HG02943 (cell line): ENCODE measurements around the gene PABPC3.

Experiments used
- ATAC-seq: cut with Tn5 transposase; IDR thresholded peaks from one replicate; pipeline ENCODE4 v1.9.1; 2021; ENCODE audit warnings: mild to moderate bottlenecking, low read depth, moderate library complexity; ENCODE audit not compliant: unreplicated experiment

Gene PABPC3

DNA sequence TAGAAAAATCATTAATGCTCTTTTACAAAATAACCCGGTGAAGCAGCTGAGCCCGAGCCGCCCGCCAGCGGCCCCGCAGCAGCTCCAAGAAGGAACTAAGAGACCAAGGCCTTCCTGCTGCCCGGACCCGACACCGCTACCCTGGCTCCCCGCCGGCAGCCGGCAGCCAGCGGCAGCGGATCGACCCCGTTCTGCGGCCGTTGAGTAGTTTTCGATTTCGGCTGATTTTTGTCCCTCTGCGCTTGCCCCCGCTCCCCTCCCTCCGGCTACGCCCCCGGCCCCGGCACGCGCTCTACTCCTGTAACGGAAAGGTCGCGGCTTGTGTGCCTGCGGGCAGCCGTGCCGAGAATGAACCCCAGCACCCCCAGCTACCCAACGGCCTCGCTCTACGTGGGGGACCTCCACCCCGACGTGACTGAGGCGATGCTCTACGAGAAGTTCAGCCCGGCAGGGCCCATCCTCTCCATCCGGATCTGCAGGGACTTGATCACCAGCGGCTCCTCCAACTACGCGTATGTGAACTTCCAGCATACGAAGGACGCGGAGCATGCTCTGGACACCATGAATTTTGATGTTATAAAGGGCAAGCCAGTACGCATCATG is at the start of gene PABPC3:
PABPC3 (plus strand) TSS at position 286 of the 603 bp plus-strand sequence; CDS start at position 349, 63 bp downstream.
- no peak for ATAC-seq

DNA sequence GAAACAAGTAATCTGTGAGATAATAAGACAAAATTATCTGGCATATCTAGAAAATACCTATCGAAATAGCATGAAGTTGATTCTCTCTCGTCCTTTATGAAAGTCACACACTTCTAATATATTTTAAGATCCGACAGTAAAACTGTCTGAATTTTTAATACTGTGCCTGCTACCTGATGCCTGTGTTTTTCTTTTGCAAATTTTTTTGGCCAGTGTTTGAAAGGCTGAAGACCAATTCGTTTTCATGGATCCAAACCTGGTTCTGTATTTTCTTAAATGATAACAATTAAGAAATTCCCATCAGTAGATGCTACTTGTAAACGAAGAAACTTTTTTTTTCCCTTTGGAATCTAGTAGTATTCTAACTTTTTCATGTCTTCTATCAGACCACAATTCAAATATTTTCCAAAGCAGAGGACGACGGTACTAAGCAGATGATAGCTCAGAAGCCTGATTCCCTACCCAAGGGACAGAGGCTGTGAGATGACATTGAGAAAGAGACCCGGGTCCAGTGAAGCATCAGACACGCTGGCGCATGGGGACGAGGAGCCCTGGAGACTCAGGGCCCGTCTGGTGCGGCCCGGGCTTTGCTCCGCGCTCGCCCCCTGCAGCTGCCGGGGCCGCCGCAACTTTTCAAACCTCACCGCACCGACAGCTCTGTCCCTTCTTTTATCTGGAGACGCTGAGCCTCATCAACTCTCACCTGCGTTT is 49.5 kb upstream of the PABPC3 start:
- ATAC-seq = no peak

DNA sequence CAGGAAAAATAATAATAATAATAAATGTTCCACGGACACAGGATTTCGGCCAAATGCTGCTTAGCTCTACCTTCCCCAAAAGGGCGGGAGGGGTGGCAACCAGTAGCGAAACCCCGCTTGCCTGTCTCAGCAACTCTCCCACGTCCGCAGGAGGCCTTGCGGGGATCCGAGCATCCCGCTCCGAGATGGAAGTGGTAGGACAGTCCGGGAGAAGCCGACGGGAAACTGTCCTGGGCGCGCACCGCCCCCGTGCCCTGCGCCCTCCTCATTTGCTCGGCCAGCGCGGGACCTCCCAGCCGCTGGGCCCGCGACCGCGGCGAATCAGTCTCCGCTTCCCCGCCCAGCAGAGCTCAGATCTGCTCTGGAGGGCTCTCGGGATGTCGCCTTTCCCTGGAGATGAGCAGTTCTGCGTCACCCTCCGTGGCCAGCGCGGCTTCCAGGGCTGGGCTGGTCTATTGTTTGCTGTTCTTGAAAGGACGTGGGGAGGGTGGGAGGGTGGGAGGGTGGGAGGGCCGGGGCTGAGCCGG is 48.9 kb upstream of the PABPC3 start:
- no peak for ATAC-seq

DNA sequence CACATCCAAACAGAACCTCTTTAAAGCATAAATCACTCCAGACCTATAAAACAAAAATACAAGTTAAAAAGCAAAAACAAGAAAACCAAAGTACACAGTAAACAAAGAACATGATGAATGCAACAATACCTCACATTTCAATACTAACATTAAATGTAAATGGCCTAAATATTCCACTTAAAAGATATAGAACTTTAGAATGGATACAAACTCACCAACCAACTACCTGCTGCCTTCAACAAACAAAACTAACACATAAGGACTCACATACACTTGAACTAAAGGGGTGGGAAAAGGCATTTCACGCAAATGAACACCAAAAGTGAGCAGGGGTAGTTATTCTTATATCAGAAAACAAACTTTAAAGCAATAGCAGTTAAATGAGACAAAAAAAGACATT is 44.9 kb upstream of the PABPC3 start:
- no peak for ATAC-seq

DNA sequence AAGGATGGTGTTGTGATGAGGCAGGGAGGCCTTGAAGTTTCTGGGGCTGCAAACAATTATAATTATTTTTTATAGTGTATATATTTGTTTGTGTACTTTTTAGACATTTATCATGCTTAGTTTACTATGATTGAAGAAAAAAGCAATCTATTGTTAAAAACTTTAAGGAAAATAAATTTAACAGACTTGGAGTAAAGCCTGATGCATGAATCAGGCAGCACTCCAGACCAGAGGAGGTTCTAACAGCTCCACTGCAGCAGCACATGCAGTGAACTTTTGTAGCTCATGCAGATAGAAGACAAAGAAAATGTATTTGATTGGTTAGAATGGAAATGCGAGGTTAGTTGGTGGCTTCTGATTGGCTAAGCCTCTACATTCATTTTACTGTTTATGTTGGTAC is 36.8 kb upstream of the PABPC3 start:
- ATAC-seq = no peak

DNA sequence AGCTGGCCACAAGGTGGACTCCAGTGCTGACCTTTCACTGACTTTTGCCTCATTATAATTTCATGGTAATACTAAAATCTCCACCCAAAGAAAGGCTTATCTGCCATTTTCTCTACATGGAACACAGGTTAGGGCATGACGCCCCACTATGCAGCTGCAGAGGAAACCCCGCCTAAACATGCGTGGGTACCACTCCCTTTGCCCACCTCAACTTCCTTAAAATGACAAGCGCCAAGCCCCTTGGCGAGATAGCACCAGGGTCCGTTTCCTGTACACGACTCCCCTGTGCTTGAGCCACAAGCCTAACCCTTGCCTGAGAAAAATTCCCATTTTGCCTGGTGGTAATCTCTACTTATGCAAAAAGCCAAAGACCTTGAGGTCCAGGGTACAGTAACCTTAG is 36.0 kb upstream of the PABPC3 start:
- ATAC-seq = no peak

DNA sequence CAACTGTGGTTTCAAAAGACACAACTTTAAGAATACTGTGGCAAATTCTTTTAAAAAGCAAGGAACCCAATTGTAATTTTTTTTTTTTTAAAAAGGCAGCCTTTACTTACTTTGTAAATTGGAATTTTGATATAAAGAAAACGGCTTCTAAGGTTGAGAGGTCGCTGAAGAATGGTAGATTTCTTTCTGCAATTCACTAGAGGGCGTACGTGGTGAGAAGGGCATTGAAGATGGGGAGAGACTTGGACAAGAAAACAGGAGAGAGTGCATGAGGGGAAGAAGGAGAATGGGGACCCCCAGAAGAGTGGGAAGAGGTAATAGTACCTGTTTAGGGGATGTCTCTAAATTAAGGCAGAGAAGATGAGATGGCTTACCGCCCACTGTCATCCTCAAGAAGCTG is 33.5 kb upstream of the PABPC3 start:
- no peak for ATAC-seq

DNA sequence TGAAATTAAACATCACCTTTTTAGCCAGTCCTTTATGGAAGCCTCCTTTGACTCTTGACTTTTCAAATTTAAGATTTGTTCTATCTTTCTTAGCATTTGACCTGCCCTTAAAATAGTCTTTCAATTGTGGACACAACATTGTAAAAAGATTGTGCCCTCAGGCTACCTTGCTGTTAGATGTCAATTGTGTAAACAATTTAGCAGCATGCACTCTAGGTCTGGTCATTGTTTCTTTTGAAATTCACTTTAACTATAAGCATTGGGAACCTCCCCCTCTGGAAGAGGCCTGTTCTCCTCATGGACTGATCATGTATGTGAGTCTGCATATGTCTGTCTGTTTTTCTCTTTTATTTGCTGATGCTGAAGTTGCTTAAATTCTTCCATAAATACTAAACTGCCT is 31.5 kb upstream of the PABPC3 start:
- ATAC-seq = no peak

DNA sequence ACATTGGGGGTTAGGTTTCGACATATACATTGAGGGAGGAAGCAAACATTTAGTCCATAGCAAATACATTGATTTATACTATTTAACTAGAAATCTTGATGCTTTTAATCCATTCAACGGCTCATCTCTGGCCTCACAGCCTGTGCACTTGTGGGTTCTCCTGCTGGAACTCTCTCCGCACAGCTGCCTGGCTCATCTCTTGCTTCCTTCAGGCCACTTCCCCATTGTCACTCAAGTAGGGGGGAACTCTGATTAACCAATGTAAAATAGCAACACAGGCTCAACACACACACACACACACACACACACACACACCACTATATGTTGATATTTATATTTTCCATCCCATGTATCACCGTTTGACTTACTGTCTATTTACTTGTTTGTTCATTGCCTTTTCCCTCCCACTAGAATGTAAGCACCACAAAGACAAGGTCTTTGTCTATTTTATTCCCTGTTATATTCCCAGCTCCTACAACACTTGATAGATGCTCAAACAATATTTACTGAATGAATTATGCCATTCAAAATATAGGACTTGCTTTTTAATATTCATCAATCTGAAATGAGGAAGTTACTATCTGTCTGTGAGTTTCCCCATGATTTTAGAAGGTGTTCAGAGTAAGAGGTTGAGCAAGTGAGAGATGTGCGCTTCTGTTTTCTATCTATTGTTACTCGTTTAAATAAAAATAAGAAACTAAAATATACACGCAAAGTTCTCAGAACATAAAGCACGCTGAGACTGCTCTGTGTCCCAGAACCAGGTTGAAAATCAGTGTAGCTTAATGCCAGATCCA is 29.8 kb upstream of the PABPC3 start:
- ATAC-seq = no peak

DNA sequence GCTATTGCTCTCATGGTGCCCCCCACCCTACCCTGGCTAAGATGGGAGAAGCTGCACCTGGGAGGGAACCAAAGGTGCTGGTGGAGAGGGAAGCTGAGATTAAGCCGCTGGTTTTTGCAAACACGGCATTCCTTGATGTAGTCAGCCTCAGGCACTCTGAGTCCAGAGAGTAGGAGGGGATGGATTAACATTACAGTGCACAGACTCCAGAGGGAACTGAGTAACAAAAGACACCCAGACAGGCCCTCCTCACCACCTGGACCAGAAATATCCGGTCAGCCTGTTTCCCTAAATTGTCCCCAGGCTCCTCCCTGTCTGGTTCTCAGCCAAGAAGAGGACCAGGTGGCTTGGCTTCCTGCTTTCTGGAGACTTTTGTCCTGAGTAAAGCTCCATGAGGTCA is 28.9 kb upstream of the PABPC3 start:
- ATAC-seq = no peak

DNA sequence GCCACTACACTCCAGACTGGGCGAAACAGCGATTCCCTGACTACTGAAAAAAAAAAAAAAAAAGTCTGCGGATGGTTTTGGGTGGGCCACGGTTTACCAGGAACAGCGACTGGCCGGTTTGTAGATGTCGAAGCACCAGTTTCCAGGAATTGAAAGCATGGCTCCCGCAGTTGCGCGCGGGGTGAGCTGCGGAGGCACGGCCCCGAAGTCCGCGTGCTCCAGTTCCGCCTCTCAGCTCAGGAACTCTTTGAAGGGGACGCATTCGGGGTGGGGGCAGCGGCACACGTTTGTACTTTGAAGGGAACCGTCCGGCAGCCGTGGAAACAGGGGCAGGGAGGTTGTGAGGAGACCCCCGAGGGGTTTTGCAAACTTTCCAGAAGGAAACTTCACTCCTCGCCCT is 27.1 kb upstream of the PABPC3 start:
- ATAC-seq = no peak

DNA sequence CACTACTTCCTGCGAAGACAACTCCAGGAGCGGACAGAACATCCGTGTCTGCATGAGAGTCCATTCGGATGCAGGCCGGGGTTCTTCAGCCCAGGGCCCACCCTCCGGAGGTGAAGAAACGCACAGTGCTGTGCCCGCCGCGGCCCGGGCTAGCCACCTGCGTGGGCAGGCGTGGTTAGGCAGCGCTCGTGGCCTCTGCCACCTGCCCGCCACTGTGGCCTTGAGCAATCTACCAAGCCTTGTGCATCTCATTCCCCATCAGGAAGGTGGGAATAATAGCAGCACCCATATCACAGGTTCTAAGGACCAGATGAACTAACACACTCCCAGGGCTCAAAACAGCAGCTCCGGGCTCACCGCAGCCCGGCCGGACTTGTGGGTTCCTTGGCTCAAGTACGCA is 26.7 kb upstream of the PABPC3 start:
- no peak for ATAC-seq

DNA sequence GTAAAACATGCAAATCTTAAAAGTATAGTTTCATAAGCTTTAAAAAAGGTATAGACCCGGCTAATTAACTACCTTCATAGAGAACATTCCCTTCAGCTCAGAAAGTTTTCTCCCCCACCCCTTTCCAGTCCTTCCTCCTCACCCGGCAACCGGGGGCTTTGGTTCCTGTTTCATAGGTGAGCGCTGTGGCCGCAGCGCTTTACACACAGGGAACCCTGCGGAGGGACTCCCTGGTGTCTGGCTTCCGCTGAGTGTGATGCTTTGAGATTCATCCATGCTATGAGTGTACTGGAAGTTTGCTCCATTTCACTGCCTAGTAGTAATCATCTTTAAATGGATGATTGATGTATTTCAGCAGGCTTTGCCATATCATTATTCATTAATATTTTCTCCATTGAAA is 26.0 kb upstream of the PABPC3 start:
- ATAC-seq = no peak

DNA sequence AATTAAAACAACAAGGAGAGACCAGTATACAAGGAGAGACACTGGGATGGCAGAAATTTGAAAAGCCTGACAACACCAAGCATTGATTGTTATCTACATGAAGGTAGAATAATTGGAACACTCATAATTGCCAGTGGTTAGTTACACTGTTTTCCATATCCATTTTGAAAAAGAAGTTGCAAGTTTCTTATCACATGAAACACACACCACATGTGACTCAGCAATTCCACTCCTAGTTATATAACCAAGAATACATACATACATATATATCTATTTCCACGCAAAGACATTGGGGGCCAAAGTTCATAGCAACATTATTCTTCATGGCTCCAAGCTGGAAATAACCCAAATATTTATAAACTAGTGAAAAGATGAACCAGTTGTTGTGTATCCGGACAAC is 15.2 kb upstream of the PABPC3 start:
- no peak for ATAC-seq

DNA sequence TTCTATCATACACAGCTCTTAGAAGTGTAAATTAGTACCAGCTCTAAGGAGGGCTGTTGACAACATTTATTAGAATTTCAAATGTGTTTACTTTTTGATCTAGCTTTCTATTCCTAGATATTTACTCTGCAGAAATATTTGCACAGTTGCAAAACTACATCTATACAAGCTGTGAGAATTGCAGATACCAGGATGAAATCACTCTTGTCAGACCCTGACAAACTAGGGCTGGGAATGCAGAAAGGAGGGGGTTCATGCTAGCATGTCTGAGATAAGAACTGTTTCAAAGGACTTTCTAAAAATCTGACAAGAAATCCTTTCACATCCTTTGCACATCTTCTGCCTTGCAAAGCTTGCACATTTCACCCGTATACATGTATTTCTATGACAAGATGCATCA is 11.8 kb upstream of the PABPC3 start:
- no peak for ATAC-seq

DNA sequence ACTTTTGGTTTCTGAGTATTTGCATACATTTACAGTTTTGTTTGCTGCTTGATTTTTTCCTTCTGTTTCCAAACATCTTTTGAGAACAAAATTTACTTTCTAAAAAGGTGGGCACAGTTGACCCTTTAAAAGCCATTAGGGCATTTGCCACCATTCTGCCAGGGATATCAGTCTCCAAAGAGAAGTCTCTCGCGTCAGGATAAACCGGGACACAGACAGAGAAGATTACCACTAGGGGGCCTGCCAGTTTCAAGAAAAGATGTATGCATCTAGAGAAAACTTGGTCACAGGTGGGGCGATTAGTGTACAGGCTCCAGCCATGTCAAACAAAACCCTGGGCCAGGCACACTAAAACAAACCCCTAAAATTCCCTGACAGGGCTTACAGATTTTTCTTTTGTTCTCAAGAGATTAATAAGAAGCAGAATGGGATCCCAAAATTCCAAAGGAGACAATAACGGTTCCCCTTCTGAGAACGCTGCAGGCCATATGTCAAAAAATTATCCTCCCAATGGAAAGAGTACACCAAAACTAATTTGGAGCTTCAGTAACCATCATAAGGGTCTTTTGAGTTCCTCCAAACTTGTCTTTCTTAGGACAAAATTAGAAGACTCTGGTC is 10.7 kb upstream of the PABPC3 start:
- ATAC-seq = no peak

DNA sequence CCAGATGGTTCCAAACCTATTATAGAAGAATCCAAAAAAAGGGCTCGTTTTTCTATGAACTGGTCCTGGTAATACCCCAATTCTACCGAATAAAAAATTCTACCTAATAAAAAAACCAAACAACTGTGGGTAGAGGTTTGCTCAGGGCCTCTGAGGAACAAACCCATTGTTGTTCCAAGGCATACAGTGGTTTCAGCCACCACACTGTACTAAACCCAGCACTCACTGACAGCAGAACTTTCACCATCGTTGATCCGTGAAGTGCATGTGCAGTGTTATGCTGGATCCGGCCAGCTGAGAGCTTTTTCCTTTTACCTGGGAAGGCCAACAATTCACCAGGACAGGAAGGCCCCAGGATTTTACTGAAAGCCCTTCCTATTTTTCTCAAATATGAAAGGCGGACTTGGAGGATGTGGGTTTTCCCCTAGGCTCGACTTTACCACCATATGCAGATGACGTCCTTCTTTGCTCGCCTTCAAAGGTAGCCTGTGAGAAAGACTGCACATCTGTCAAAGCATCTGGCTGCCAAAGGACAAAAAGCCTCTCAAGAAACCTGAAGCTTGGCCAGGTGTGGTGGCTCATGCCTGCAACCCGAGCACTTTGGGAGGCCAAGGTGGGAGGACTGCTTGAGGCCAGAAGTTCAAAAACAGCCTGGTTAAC is 7.2 kb upstream of the PABPC3 start:
- no peak for ATAC-seq

DNA sequence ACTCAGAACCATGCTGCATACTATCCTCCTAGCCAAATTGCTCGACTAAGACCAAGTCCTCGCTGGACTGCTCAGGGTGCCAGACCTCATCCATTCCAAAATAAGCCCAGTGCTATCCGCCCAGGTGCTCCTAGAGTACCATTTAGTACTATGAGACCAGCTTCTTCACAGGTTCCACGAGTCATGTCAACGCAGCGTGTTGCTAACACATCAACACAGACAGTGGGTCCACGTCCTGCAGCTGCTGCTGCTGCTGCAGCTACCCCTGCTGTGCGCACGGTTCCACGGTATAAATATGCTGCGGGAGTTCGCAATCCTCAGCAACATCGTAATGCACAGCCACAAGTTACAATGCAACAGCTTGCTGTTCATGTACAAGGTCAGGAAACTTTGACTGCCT is 1.5 kb downstream of the PABPC3 start:
- ATAC-seq = no peak

DNA sequence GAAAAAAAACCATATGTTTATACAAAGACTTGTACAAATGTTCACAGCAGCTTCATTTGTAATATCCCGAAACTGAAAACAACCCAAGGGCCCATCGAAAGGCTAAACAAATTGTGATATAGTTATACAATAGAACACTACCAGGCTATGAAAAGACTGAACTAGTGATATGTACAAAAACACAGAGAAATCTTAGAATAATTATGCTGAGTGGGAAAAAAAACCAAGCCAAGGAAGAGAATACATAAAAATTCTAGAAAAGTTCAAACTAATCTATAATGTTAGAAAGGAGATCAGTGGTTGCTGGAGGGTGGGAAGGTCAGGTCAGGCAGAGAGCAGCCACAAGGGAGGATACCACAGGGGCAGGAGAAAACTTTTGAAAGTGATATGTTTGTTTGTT is 7.8 kb downstream of the PABPC3 start:
- ATAC-seq = no peak

DNA sequence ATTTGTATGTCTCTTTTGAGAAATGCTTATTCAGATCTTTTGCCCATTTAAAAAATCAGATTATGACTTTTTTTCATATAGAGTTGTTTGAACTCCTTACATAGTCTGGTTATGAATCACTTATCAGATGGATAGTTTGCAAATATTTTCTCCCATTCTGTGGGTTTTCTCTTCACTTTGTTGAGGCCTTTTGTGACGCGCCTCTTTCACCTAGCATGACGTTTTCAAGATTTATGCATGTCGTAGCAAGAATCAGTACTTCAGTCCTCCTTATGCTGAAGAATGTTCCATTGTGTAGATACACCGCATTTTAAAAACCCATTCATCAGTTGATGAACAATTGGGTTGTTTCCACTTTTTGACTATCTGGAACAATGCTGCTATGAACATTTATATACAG is 13.4 kb downstream of the PABPC3 start:
- no peak for ATAC-seq
